Measurements from ENCODE around the gene GREB1L.

DNA sequence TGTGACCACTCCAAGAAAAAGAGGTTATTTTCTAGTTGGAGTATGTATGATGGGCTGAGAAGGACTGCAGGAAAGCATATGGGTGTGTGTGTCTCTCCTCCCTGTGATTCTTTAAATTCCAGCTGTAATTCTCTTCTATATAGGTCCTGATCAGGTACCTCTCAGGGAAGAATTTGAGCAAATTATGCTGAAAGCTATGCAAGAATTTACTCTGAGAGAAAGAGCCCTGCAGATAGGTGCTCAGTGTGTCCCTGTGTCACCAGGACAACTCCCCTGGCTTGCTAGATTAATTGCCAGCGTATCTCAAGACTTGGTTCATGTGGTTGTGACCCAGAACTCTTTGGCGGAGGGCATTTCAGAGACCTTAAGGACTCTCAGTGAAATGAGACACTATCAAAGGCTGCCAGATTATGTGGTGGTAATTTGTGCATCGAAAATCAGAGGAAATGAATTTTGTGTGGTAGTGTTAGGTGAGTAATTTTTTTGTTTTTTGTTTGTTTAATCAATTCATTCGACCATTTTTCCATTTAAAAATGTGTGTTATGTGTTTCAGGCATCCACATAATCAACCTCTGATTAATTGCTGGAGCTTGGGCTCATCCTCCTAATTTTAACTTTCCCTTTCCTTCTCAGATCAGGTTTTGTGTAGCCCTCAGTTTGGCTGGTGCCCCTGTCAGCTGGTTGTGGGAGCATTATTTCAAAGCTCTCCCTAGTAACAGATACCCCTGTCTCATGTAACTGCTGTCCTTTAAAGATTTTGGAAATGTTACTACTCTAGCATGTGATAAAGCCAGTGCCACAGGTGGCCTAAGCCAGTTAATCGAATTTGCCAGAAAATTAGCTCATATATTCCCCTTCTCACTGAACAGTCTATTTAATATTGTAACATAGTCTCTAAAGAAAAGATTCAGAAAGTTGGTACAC lies 207.6 kb downstream of the GREB1L start:
- TF ChIP-seq TAF1 (IDR thresholded peaks at IDR 0.05; ENCODE audit: low read depth, low read length) (no peak), POLR2A (IDR thresholded peaks at IDR 0.05; ENCODE audit: low read depth, low read length) (no peak), POLR2AphosphoS5 (IDR thresholded peaks at IDR 0.05; ENCODE audit: low read depth, low read length) (no peak), POU2F2 (IDR thresholded peaks at IDR 0.05; ENCODE audit: low read depth, low read length) (no peak), SPI1 (IDR thresholded peaks at IDR 0.05; ENCODE audit: low read depth, low read length) (no peak)
